C4-2B (cell line): ENCODE results near the gene DEPDC1B.
"Not testable (repeated sequence)": the region's sequence is repeated elsewhere in the genome, so short reads cannot be mapped to it uniquely, and the experiment has no call there.

Source experiments
- H3K27ac ChIP-seq: fragments of 450-650 bp; 2 replicates; pipeline ENCODE4 v1.5.1; 2017
- ZFX ChIP-seq: fragments of 450-650 bp; IDR thresholded peaks from 2 replicates; pipeline ENCODE4 v1.6.1; 2017
- TF ChIP-seq, protein P1 (sequence below): fragments of 450-650 bp; conservative IDR thresholded peaks from 2 replicates; pipeline ENCODE4 v1.5.1; 2017; ENCODE audit warnings: mild to moderate bottlenecking

The DEPDC1B gene

DNA sequence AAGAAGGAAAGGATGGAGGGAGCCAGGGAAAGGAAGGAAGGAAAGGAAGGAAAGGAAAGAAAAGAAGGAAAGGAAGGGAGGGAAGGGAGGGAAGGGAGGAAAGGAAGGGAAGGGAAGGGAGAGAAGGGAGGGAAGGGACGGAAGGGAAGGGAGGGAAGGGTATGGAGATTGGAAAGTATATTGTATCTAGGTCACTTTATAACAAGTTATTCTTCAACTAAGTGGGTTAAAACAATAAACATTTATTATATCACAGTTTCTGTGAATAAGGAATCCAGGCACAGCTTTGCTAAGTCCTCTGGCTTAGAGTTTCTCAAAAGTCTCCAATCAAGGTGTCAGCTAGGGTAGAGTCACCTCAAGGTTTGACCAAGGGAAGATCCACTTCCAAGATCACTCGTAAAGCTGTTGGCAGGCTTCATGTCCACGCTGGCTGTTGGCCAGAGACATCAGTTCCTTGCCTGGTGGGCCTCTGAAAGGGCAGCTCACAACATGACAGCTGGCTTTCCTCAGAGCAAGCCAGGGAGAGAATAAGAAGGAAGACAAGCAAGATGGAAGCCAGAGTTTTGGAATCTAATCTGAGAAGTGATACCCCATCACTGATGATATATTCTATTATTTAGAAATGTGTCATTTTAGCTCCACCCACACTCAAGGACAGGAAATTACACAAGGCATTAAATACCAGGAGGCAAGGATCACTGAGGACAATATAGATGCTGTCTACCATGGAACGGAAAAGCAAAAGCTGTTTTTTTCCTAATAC, 105.1 kb downstream of the DEPDC1B start:
- H3K27ac ChIP-seq: no peak overlapping the region
- TF ChIP-seq ZFX: no peak
- TF ChIP-seq, protein P1, sequence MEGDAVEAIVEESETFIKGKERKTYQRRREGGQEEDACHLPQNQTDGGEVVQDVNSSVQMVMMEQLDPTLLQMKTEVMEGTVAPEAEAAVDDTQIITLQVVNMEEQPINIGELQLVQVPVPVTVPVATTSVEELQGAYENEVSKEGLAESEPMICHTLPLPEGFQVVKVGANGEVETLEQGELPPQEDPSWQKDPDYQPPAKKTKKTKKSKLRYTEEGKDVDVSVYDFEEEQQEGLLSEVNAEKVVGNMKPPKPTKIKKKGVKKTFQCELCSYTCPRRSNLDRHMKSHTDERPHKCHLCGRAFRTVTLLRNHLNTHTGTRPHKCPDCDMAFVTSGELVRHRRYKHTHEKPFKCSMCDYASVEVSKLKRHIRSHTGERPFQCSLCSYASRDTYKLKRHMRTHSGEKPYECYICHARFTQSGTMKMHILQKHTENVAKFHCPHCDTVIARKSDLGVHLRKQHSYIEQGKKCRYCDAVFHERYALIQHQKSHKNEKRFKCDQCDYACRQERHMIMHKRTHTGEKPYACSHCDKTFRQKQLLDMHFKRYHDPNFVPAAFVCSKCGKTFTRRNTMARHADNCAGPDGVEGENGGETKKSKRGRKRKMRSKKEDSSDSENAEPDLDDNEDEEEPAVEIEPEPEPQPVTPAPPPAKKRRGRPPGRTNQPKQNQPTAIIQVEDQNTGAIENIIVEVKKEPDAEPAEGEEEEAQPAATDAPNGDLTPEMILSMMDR: no peak

DNA sequence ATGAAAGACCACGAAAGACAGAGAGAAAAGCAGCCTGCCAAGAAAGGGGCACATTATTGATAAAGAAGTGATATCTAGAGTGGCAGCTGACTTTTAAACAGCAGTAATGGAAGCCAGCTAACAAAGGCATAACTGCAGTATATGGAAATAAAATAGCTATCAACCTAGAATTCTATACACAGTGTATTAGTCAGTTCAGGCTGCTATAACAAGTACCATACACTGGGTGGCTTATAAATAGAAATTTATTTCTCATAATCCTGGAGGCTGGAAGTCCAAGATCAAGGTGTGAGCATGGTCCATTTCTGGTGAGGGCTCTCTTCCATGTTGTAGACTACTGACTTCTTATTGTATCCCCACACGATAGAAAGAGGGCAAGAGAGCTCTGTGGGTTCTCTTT, 109.8 kb downstream of the DEPDC1B start:
- TF ChIP-seq, protein P1: no peak; the same call in 1 of the 2 replicates
- TF ChIP-seq ZFX: no peak
- H3K27ac ChIP-seq: no peak overlapping the region

DNA sequence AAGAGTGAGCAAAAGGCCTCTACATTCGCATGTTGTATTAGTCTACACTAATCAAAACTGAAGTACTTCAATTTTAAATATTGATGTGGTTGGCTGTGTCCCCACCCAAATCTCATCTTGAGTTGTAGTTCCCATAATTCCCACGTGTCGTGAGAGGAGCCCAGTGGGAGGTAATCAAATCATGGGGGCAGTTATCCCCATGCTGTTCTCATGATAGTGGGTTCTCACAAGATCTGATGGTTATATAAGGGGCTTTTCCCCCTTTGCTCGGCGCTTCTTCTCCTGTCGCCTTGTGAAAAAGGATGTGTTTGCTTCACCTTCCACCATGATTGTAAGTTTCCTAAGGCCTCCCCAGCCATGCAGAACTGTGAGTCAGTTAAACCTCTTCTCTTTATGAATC, 112.7 kb downstream of the DEPDC1B start:
- not testable (repeated sequence) for H3K27ac ChIP-seq

DNA sequence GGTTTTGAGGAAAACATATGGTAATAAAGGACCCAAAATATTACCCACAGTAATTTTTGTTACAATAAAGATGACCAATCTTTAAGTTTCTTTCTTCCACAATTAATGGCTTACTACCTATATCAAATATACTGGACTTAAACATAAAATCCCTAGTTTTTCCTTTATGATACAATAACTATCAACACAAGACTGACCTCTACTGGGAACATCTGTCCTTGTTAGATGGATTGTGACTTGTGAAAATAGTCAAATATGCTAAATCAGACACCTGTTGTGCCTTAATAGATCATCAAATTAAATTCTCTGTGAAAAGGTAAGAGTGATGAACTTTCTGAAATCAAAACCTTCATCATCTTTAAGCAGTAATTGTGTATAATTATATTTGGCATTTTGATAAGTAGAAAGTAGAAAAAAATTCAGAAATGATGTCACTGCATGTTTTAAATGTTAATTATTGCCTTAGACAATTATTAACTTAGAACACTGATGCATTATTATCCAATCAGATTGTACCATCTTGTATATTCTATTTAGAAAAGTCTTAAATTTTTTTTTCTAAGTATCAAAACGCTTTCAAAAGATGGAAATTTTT, 113.6 kb downstream of the DEPDC1B start:
- no peak overlapping the region for H3K27ac ChIP-seq
- TF ChIP-seq, protein P1: peak; percentile 80
- TF ChIP-seq ZFX: no peak

DNA sequence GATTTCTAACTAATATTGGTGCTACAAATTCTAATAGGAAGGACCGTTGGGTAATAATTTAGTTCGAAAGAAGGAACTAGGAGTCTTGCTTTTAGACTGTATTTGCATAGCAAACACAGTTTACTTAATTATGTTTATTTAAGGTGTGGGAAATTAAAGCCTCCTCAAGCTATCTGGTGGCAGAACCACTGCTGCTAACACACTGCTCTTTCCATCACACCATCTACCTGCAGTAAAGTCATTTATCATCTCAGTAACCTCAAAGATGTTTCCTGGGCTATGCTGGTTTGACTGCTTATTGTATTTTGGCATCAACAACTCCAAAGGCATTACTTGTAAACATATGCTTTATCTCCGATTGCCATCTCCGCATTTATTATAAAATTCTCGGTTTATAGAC, 114.3 kb downstream of the DEPDC1B start:
- H3K27ac ChIP-seq: no peak overlapping the region
- TF ChIP-seq ZFX: no peak
- TF ChIP-seq, protein P1: no peak

DNA sequence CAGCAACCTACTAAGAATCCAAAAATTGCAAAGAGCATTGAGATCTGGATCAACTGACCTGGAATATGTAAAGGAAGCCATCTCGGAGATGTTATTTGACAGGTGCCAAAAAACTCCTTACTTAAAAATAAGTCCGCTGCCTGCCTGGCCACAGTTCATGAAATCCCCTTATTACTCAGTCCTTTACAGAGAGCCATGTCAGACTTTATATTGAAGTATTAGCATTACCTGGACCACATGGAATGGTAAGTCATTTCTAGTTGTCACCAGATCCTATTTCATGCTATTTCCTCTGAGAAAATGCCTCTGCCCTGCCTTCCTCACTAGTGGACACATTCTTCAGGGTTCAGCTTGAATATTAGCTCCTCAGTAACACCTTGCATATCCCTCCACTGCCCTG, 115.7 kb downstream of the DEPDC1B start:
- H3K27ac ChIP-seq: no peak overlapping the region

DNA sequence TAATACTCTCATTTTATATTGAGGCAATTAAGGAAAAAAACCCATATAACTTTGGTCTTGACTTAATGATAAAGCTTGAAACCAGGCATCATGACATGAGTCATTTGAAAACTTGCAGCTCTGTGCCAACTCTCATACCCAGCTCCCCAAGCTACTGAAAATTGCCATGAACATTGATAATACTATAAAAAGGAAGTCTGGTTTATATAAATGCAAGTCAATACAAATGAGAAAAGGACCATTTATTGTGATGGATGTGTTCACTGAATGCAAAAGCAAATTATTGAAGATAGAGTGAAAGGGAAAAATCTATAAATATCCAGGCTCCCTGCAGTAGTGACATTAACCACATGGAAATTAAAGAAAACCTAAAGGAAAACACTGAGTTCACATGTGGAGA, 116.3 kb downstream of the DEPDC1B start:
- TF ChIP-seq, protein P1: no peak
- no peak for TF ChIP-seq ZFX
- H3K27ac ChIP-seq: no peak overlapping the region

More for the DNA sequence above, 115.7 kb downstream of the DEPDC1B start:
- no peak for TF ChIP-seq ZFX
- TF ChIP-seq, protein P1: no peak
